ENCODE measurements around the gene TMEM259. TPM values are rescaled to one million over a fixed set of nuclear protein-coding genes. Genes with fewer than 3 reads are reported as not detected.

Gene TMEM259
- total and polyA plus RNA-seq, 2 of the 8 experiments (the other 6 are each of a cell fraction or from before 2014, with no cell fraction given) = 140 to 243 TPM

DNA sequence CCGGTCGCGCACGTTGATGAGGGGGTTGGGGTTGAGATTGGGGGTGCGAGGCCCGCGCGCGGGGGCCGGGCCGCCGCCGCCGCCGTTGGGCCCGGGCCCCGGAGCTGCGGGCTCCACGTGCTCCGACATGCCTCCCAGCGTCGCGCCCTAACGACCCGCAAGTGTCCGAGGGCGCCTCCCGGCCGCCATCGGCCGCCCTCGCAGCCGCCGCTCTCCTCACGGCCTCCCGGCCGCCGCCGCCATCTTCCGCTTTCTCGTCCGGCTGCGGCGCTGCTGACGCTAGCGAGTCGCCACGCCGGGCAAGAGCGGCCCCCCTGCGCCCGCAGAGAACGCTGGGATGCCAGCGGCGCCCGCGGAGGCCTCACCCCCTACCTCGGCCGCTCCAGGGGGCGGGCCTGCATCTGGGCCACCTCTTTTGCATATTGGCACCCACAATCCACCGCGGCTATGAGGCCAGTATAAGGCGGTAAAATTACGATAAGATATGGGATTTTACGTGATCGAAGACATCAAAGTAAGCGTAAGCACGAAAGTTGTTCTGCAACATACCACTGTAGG is at the start of gene TMEM259 (continued):
- TF ChIP-seq RXRA (IDR thresholded peaks at IDR 0.05; ENCODE audit: insufficient read depth, low read depth, low read length) (0 out of 2 replicates have a peak, but pooled peaks have one; percentile 42), CTCF (IDR thresholded peaks at IDR 0.05; ENCODE audit: control extremely low read depth in 1 of 3, insufficient read depth in 1 of 3, low read depth in 1 of 3, low read length in 3 of 3) (peak in 1 of 3 experiments; percentile 3; a peak in 1 of 4 replicates), CTBP2 (IDR thresholded peaks at IDR 0.05; ENCODE audit: borderline replicate concordance, insufficient read depth, insufficient read length, low read length) (peak; percentile 30), EP300 (IDR thresholded peaks at IDR 0.05; ENCODE audit: borderline replicate concordance in 1 of 2, low read depth in 2 of 2, low read length in 2 of 2) (peak in 1 of 2 experiments; percentile 62; a peak in 1 of 3 replicates), NRF1 (IDR thresholded peaks at IDR 0.05; ENCODE audit: low read depth, low read length) (no peak), BACH1 (IDR thresholded peaks at IDR 0.05; ENCODE audit: low read length) (no peak), BCL11A (IDR thresholded peaks at IDR 0.05; ENCODE audit: low read depth in 2 of 2, low read length in 2 of 2) (no peak), KDM4A (IDR thresholded peaks at IDR 0.05; ENCODE audit: low read depth, low read length, severe bottlenecking) (peak; percentile 21), CEBPB (IDR thresholded peaks at IDR 0.05; ENCODE audit: low read depth, low read length) (no peak), KDM1A (IDR thresholded peaks at IDR 0.05; ENCODE audit: borderline replicate concordance, low read length) (no peak), MAX (IDR thresholded peaks at IDR 0.05) (peak; percentile 32; the same call in 1 of the 2 replicates), SAP30 (IDR thresholded peaks at IDR 0.05; ENCODE audit: insufficient read depth, insufficient replicate concordance, low read length) (no peak)
- TF ChIP-seq, protein P1, sequence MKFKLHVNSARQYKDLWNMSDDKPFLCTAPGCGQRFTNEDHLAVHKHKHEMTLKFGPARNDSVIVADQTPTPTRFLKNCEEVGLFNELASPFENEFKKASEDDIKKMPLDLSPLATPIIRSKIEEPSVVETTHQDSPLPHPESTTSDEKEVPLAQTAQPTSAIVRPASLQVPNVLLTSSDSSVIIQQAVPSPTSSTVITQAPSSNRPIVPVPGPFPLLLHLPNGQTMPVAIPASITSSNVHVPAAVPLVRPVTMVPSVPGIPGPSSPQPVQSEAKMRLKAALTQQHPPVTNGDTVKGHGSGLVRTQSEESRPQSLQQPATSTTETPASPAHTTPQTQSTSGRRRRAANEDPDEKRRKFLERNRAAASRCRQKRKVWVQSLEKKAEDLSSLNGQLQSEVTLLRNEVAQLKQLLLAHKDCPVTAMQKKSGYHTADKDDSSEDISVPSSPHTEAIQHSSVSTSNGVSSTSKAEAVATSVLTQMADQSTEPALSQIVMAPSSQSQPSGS (IDR thresholded peaks at IDR 0.05; ENCODE audit: low read length) = no peak

All from H1 (cell line).